ENCODE measurements around the gene GH1. TPM values are rescaled to one million over a fixed set of nuclear protein-coding genes. Genes with fewer than 3 reads are reported as not detected.

The GH1 gene
- polyA plus RNA-seq, 1 of the 3 experiments (the other 2 are of a cell fraction): not detected

GRCh38 chr17:63937920-63938319 lies 19.3 kb upstream of the GH1 start:
- DNase-seq: no peak
- CTCF ChIA-PET: interaction anchor here (1.1 to 2.2 kb wide), 5 partner anchors 8 to 88 kb away, joined by 4 to 10 read pairs (median 7); partner anchors contain the start of gene GH1
- Histone ChIP-seq H3K79me2 (ENCODE audit: insufficient read depth) (no peaks in the 10 kb centered on the region), H3F3A (replicated peaks; ENCODE audit: insufficient read depth) (no peaks in the 10 kb centered on the region), H2AFZ (ENCODE audit: low read depth) (no peak overlapping the region), H3K27me3 (ENCODE audit: insufficient read depth) (peaks cover 13% of the 10 kb centered on the region; the same call in 1 of the 2 replicates), H3K27ac (ENCODE audit: low read depth in 2 of 2, low read length in 1 of 2) (no peak overlapping the region), H3K9me3 (no peaks in the 10 kb centered on the region), H3K9ac (no peak overlapping the region), H3K36me3 (replicated peaks in 1 of 2; ENCODE audit: control insufficient read depth in 1 of 2, insufficient read depth in 2 of 2, low read length in 1 of 2) (no peaks in the 10 kb centered on the region), H3K4me2 (no peak overlapping the region), H4K20me1 (ENCODE audit: insufficient read depth) (no peaks in the 10 kb centered on the region), H3K9me2 (no peaks in the 10 kb centered on the region), H3K4me1 (ENCODE audit: control insufficient read depth in 1 of 2, insufficient read depth in 2 of 2, low read depth in 1 of 2, low read length in 1 of 2) (no peaks in the 10 kb centered on the region), H3K4me3 (ENCODE audit: low read depth in 2 of 2, low read length in 1 of 2) (no peak overlapping the region)
- POLR2A ChIA-PET: no interaction called here
- TF ChIP-seq MXI1 (IDR thresholded peaks at IDR 0.05; ENCODE audit: low read depth, low read length) (no peak), TCF12 (IDR thresholded peaks at IDR 0.05) (no peak), YY1 (IDR thresholded peaks at IDR 0.05; ENCODE audit: low read depth) (no peak)
- WGBS (ENCODE audit: low lambda C conversion rate): 84% methylated on average over 4 of the region's 4 CpGs

GRCh38 chr17:63937319-63937718 lies 18.7 kb upstream of the GH1 start:
- CTCF ChIA-PET: interaction anchor here (1.2 to 2.2 kb wide), 6 partner anchors 9 to 88 kb away, joined by 3 to 10 read pairs (median 6); partner anchors contain the start of gene GH1
- Histone ChIP-seq H3K4me1 (ENCODE audit: control insufficient read depth in 1 of 2, insufficient read depth in 2 of 2, low read depth in 1 of 2, low read length in 1 of 2) (no peaks in the 10 kb centered on the region), H3K27me3 (ENCODE audit: insufficient read depth) (peaks cover 13% of the 10 kb centered on the region; the same call in 1 of the 2 replicates), H2AFZ (ENCODE audit: low read depth) (no peak overlapping the region), H3K79me2 (ENCODE audit: insufficient read depth) (no peaks in the 10 kb centered on the region), H4K20me1 (ENCODE audit: insufficient read depth) (no peaks in the 10 kb centered on the region), H3K9ac (no peak overlapping the region), H3K4me2 (no peak overlapping the region), H3K27ac (ENCODE audit: low read depth in 2 of 2, low read length in 1 of 2) (no peak overlapping the region), H3K4me3 (ENCODE audit: low read depth in 2 of 2, low read length in 1 of 2) (no peak overlapping the region), H3F3A (replicated peaks; ENCODE audit: insufficient read depth) (no peaks in the 10 kb centered on the region), H3K9me3 (no peaks in the 10 kb centered on the region), H3K36me3 (replicated peaks in 1 of 2; ENCODE audit: control insufficient read depth in 1 of 2, insufficient read depth in 2 of 2, low read length in 1 of 2) (no peaks in the 10 kb centered on the region), H3K9me2 (no peaks in the 10 kb centered on the region)
- TF ChIP-seq EP300 (IDR thresholded peaks at IDR 0.05; ENCODE audit: borderline replicate concordance in 1 of 2, low read depth in 1 of 2, low read length in 1 of 2) (no peak), MXI1 (IDR thresholded peaks at IDR 0.05; ENCODE audit: low read depth, low read length) (no peak), CHD2 (IDR thresholded peaks at IDR 0.05; ENCODE audit: low read length, partially characterized antibody) (no peak), EZH2phosphoT487 (IDR thresholded peaks at IDR 0.05; ENCODE audit: borderline replicate concordance, low read depth) (no peak), FOXM1 (IDR thresholded peaks at IDR 0.05; ENCODE audit: low read depth) (no peak)
- 71% methylated on average over 6 of the region's 6 CpGs for WGBS (ENCODE audit: low lambda C conversion rate)
- POLR2A ChIA-PET: no interaction called here
- no peak for DNase-seq

- no peaks in the 10 kb centered on the region for H3F3A ChIP-seq (replicated peaks; ENCODE audit: insufficient read depth)
- no peak overlapping the region for H3K9ac ChIP-seq
- TF ChIP-seq TEAD4 (IDR thresholded peaks at IDR 0.05; ENCODE audit: borderline replicate concordance, insufficient read depth): no peak
- no peak for TF ChIP-seq USF2 (IDR thresholded peaks at IDR 0.05; ENCODE audit: borderline replicate concordance, low read depth, low read length)
- TF ChIP-seq POLR2AphosphoS5 (IDR thresholded peaks at IDR 0.05; ENCODE audit: low read depth, low read length): no peak
- TF ChIP-seq MXI1 (IDR thresholded peaks at IDR 0.05; ENCODE audit: low read depth, low read length): no peak
- no peak for TF ChIP-seq FOSL2 (IDR thresholded peaks at IDR 0.05; ENCODE audit: borderline replicate concordance, low read depth)
- TF ChIP-seq TAF1 (IDR thresholded peaks at IDR 0.05; ENCODE audit: borderline replicate concordance, low read depth, low read length): no peak
- TF ChIP-seq RFX5 (IDR thresholded peaks at IDR 0.05; ENCODE audit: low read length): no peak
- no peak for TF ChIP-seq USF1 (IDR thresholded peaks at IDR 0.05; ENCODE audit: borderline replicate concordance, low read depth)
- TF ChIP-seq CTCF (IDR thresholded peaks at IDR 0.05): no peak
- no peak for TF ChIP-seq FOXJ3 (CRISPR knock-in tag; IDR thresholded peaks at IDR 0.05)
- no peak for TF ChIP-seq RCOR1 (IDR thresholded peaks at IDR 0.05; ENCODE audit: low read length)
- 70% methylated on average over 21 of the region's 21 CpGs for WGBS (ENCODE audit: low lambda C conversion rate)
- no peaks in the 10 kb centered on the region for H3K9me2 ChIP-seq
- H3K4me2 ChIP-seq: no peak overlapping the region
- no peak overlapping the region for H3K27ac ChIP-seq (ENCODE audit: low read depth in 2 of 2, low read length in 1 of 2)
- no peaks in the 10 kb centered on the region for H3K36me3 ChIP-seq (replicated peaks in 1 of 2; ENCODE audit: control insufficient read depth in 1 of 2, insufficient read depth in 2 of 2, low read length in 1 of 2)
- H2AFZ ChIP-seq (ENCODE audit: low read depth): no peak overlapping the region
- H3K9me3 ChIP-seq: no peaks in the 10 kb centered on the region
- H3K4me1 ChIP-seq (ENCODE audit: control insufficient read depth in 1 of 2, insufficient read depth in 2 of 2, low read depth in 1 of 2, low read length in 1 of 2): no peaks in the 10 kb centered on the region
- peaks cover 13% of the 10 kb centered on the region; the same call in 1 of the 2 replicates for H3K27me3 ChIP-seq (ENCODE audit: insufficient read depth)
- no peaks in the 10 kb centered on the region for H3K79me2 ChIP-seq (ENCODE audit: insufficient read depth)
- H4K20me1 ChIP-seq (ENCODE audit: insufficient read depth): no peaks in the 10 kb centered on the region
- ChIA-PET POLR2A (no interaction called here), CTCF (interaction anchor here (1.0 to 8.8 kb wide), 9 partner anchors 12 to 199 kb away, joined by 3 to 90 read pairs (median 8); partner anchors contain the start of genes CSHL1 and GH1)
- no peak overlapping the region for H3K4me3 ChIP-seq (ENCODE audit: low read depth in 2 of 2, low read length in 1 of 2)
- peak; percentile 33 for DNase-seq
Measured at GRCh38 chr17:63934183-63935112, 15.8 kb upstream of the GH1 start.

Measured in SK-N-SH (cell line).